GM21367 (cell line): ENCODE results near the gene PITX3.

ENCODE experiments used
- ATAC-seq: cut with Tn5 transposase; IDR thresholded peaks from one replicate; pipeline ENCODE4 v1.9.1; 2021; ENCODE audit not compliant: unreplicated experiment

PITX3 gene

GRCh38 chr10:102185811-102186527, 55.3 kb downstream of the PITX3 start:
- no peak for ATAC-seq

GRCh38 chr10:102185272-102185671, 56.0 kb downstream of the PITX3 start:
- ATAC-seq = no peak

- ATAC-seq = no peak
These were observed 56.7 kb downstream of the PITX3 start for GRCh38 chr10:102184606-102185005.
